ENCODE measurements around the gene CIROP. TPM values are rescaled to one million over a fixed set of nuclear protein-coding genes. Genes with fewer than 3 reads are reported as not detected.

CIROP gene
- polyA plus RNA-seq, 2 donors, result 0.01 TPM; not detected in 1

- H3K4me1 ChIP-seq (ENCODE audit: control insufficient read depth in 2 of 2, insufficient read depth in 2 of 2, low read length in 1 of 2), result peaks cover 11 to 12% of the 10 kb centered on the region in 2 donors
- no peaks in the 10 kb centered on the region for H3K27me3 ChIP-seq (ENCODE audit: control insufficient read depth in 1 of 2, insufficient read depth in 2 of 2, low read length in 2 of 2)
- no peak overlapping the region for H3K4me3 ChIP-seq (ENCODE audit: low read depth in 1 of 2, low read length in 2 of 2)
- WGBS, 2 donors, result 75 to 81% methylated on average over 1 of the region's 1 CpG
- H3K27ac ChIP-seq (ENCODE audit: low read depth in 2 of 2, low read length in 1 of 2), result no peak overlapping the region
- H3K36me3 ChIP-seq (ENCODE audit: control insufficient read depth in 2 of 2, insufficient read depth in 2 of 2, low read length in 1 of 2), result peaks cover 4 to 9% of the 10 kb centered on the region in 2 donors
- no peaks in the 10 kb centered on the region for H3K9me3 ChIP-seq (ENCODE audit: control insufficient read depth in 2 of 2, insufficient read depth in 1 of 2, low read depth in 1 of 2, low read length in 1 of 2)
These were observed 39.1 kb upstream of the CIROP start for GRCh38 chr14:23143911-23144310.

DNA sequence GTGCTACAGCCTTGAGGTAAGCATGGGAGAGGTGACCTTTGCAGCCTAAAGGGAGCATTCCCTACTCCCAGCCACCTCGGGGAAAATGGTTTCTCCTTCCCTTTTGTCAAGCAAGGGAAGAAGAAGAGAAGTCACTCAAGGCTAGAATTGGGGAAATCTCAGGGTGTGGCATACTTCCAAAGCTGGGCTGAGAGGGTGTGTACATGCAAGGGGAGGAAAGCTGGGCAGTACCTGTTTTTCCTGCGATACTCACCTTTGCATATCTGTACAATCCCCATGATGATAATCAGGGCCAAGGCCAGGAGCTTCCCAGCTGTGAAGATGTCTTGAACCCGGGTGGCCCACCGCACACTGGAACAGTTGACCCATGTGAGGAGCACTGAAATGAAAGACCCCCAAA, 38.0 kb upstream of the CIROP start:
- peak overlapping the region; percentile 16 to 69 for H3K27ac ChIP-seq (ENCODE audit: low read depth in 2 of 2, low read length in 1 of 2)
- H3K4me1 ChIP-seq (ENCODE audit: control insufficient read depth in 2 of 2, insufficient read depth in 2 of 2, low read length in 1 of 2), result peaks cover 12% of the 10 kb centered on the region in 2 donors
- H3K36me3 ChIP-seq (ENCODE audit: control insufficient read depth in 2 of 2, insufficient read depth in 2 of 2, low read length in 1 of 2), result peaks cover 4 to 11% of the 10 kb centered on the region in 2 donors
- H3K4me3 ChIP-seq (ENCODE audit: low read depth in 1 of 2, low read length in 2 of 2), result no peak overlapping the region
- no peaks in the 10 kb centered on the region for H3K9me3 ChIP-seq (ENCODE audit: control insufficient read depth in 2 of 2, insufficient read depth in 1 of 2, low read depth in 1 of 2, low read length in 1 of 2)
- no peaks in the 10 kb centered on the region for H3K27me3 ChIP-seq (ENCODE audit: control insufficient read depth in 1 of 2, insufficient read depth in 2 of 2, low read length in 2 of 2)
- WGBS, 2 donors, result 57 to 66% methylated on average over 4 of the region's 4 CpGs

DNA sequence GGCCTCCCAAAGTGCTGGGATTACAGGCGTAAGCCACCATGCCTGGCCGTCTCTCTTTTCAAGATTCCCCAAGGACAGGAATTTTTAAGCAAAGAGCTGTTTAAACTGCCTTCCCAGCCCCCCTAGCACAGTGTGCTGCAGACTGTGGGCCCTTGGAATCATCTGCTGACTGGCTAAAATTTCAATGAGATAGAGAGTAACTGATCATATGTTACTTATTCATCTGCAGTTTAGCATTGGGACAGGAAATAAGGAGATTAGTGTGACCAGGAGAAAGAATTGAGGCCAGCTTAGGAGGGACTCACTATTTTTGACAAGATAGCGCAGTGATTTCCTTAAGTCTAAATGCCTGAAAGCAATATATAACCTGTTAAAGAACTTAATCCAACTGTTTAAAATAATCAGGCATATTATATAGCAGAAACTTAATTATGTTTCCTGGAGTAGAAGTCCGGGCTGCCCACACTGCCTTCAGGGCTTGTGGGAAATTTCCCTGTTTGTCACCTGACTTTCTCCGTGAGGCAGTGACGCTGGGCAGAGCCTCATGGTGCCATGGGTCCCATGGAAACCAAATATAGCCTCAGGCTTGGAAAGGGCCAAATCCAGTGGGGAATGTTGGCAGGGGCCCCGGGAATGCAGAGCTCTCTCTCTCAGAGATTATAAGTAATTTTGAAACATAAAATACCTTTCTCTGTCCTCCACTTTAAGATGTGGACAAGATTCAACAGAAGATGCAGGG, 37.1 kb upstream of the CIROP start:
- WGBS, 2 donors, result 48 to 60% methylated on average over 7 of the region's 7 CpGs

DNA sequence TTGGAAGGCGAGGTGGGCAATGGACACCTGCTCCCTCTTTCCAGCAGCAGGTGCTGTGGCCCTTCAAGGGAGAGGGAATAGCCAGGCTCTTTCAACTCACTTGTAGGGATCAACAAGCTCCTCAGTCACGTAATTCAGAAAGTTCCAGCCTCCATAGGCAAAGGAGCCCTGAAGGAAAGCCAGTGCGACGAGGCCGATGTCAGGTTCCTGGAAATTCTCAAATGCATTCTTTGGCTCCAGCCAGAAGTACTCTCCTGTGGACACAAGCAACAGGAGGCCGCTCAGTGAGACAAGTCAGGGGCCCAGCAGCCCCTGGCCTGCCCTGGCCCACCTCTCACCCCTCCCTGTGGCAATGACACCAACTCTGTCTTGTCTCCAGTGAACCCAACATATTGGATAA, 35.6 kb upstream of the CIROP start:
- Histone ChIP-seq H3K4me3 (ENCODE audit: low read depth in 1 of 2, low read length in 2 of 2) (no peak overlapping the region), H3K4me1 (ENCODE audit: control insufficient read depth in 2 of 2, insufficient read depth in 2 of 2, low read length in 1 of 2) (peaks cover 6 to 16% of the 10 kb centered on the region in 2 donors), H3K27ac (ENCODE audit: low read depth in 2 of 2, low read length in 1 of 2) (no peak overlapping the region), H3K27me3 (ENCODE audit: control insufficient read depth in 1 of 2, insufficient read depth in 2 of 2, low read length in 2 of 2) (no peaks in the 10 kb centered on the region), H3K9me3 (ENCODE audit: control insufficient read depth in 2 of 2, insufficient read depth in 1 of 2, low read depth in 1 of 2, low read length in 1 of 2) (no peaks in the 10 kb centered on the region), H3K36me3 (ENCODE audit: control insufficient read depth in 2 of 2, insufficient read depth in 2 of 2, low read length in 1 of 2) (peaks cover 9 to 20% of the 10 kb centered on the region in 2 donors)
- 87 to 89% methylated on average over 6 of the region's 6 CpGs for WGBS, 2 donors

More for the DNA sequence above, 37.1 kb upstream of the CIROP start:
- H3K27me3 ChIP-seq (ENCODE audit: control insufficient read depth in 1 of 2, insufficient read depth in 2 of 2, low read length in 2 of 2), result no peaks in the 10 kb centered on the region
- H3K36me3 ChIP-seq (ENCODE audit: control insufficient read depth in 2 of 2, insufficient read depth in 2 of 2, low read length in 1 of 2), result peaks cover 5 to 11% of the 10 kb centered on the region in 2 donors
- H3K9me3 ChIP-seq (ENCODE audit: control insufficient read depth in 2 of 2, insufficient read depth in 1 of 2, low read depth in 1 of 2, low read length in 1 of 2), result no peaks in the 10 kb centered on the region
- H3K4me3 ChIP-seq (ENCODE audit: low read depth in 1 of 2, low read length in 2 of 2), result no peak overlapping the region
- H3K4me1 ChIP-seq (ENCODE audit: control insufficient read depth in 2 of 2, insufficient read depth in 2 of 2, low read length in 1 of 2), result peaks cover 10 to 16% of the 10 kb centered on the region in 2 donors
- peak overlapping the region in 1 of 2 donors; percentile 43 for H3K27ac ChIP-seq (ENCODE audit: low read depth in 2 of 2, low read length in 1 of 2)

DNA sequence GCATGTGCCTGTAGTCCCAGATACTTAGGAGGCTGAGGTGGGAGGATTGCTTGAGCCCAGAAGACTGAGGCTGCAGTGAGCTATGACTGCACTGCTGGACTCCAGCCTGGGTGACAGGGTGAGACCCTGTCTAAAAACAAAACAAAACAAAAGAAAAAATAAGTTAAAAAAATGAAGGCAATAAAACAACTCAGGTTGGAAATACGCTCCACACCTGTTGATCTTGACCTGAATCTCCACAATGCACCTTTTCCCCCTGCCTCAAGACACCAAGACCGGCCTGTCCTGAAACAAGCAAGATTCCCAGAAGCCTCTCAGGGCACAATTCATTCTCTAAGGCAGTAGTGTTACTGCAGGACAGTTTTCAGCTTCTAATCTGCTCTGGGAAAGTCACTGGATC, 35.1 kb upstream of the CIROP start:
- no peak overlapping the region for H3K27ac ChIP-seq (ENCODE audit: low read depth in 2 of 2, low read length in 1 of 2)
- no peaks in the 10 kb centered on the region for H3K9me3 ChIP-seq (ENCODE audit: control insufficient read depth in 2 of 2, insufficient read depth in 1 of 2, low read depth in 1 of 2, low read length in 1 of 2)
- H3K4me1 ChIP-seq (ENCODE audit: control insufficient read depth in 2 of 2, insufficient read depth in 2 of 2, low read length in 1 of 2), result peaks cover 6 to 16% of the 10 kb centered on the region in 2 donors
- H3K27me3 ChIP-seq (ENCODE audit: control insufficient read depth in 1 of 2, insufficient read depth in 2 of 2, low read length in 2 of 2), result no peaks in the 10 kb centered on the region
- peaks cover 9 to 20% of the 10 kb centered on the region in 2 donors for H3K36me3 ChIP-seq (ENCODE audit: control insufficient read depth in 2 of 2, insufficient read depth in 2 of 2, low read length in 1 of 2)
- H3K4me3 ChIP-seq (ENCODE audit: low read depth in 1 of 2, low read length in 2 of 2), result no peak overlapping the region
- WGBS, 2 donors, result 95 to 100% methylated on average over 2 of the region's 2 CpGs

GRCh38 chr14:23137813-23138535, 33.2 kb upstream of the CIROP start:
- Histone ChIP-seq H3K36me3 (ENCODE audit: control insufficient read depth in 2 of 2, insufficient read depth in 2 of 2, low read length in 1 of 2) (peaks cover 9 to 20% of the 10 kb centered on the region in 2 donors), H3K27ac (ENCODE audit: low read depth in 2 of 2, low read length in 1 of 2) (peak overlapping the region; percentile 75 to 81), H3K27me3 (ENCODE audit: control insufficient read depth in 1 of 2, insufficient read depth in 2 of 2, low read length in 2 of 2) (no peaks in the 10 kb centered on the region), H3K4me3 (ENCODE audit: low read depth in 1 of 2, low read length in 2 of 2) (no peak overlapping the region), H3K4me1 (ENCODE audit: control insufficient read depth in 2 of 2, insufficient read depth in 2 of 2, low read length in 1 of 2) (peaks cover 2 to 12% of the 10 kb centered on the region in 2 donors), H3K9me3 (ENCODE audit: control insufficient read depth in 2 of 2, insufficient read depth in 1 of 2, low read depth in 1 of 2, low read length in 1 of 2) (no peaks in the 10 kb centered on the region)
- 55 to 57% methylated on average over 6 of the region's 6 CpGs for WGBS, 2 donors

- no peaks in the 10 kb centered on the region for H3K9me3 ChIP-seq (ENCODE audit: control insufficient read depth in 2 of 2, insufficient read depth in 1 of 2, low read depth in 1 of 2, low read length in 1 of 2)
- 59 to 73% methylated on average over 11 of the region's 11 CpGs for WGBS, 2 donors
- H3K27ac ChIP-seq (ENCODE audit: low read depth in 2 of 2, low read length in 1 of 2), result peak overlapping the region in 1 of 2 donors; percentile 81
- H3K36me3 ChIP-seq (ENCODE audit: control insufficient read depth in 2 of 2, insufficient read depth in 2 of 2, low read length in 1 of 2), result peaks cover 9 to 20% of the 10 kb centered on the region in 2 donors
- no peak overlapping the region for H3K4me3 ChIP-seq (ENCODE audit: low read depth in 1 of 2, low read length in 2 of 2)
- H3K27me3 ChIP-seq (ENCODE audit: control insufficient read depth in 1 of 2, insufficient read depth in 2 of 2, low read length in 2 of 2), result no peaks in the 10 kb centered on the region
- H3K4me1 ChIP-seq (ENCODE audit: control insufficient read depth in 2 of 2, insufficient read depth in 2 of 2, low read length in 1 of 2), result peaks cover 0 to 7% of the 10 kb centered on the region in 2 donors
These were observed 32.5 kb upstream of the CIROP start for GRCh38 chr14:23137192-23137812.

DNA sequence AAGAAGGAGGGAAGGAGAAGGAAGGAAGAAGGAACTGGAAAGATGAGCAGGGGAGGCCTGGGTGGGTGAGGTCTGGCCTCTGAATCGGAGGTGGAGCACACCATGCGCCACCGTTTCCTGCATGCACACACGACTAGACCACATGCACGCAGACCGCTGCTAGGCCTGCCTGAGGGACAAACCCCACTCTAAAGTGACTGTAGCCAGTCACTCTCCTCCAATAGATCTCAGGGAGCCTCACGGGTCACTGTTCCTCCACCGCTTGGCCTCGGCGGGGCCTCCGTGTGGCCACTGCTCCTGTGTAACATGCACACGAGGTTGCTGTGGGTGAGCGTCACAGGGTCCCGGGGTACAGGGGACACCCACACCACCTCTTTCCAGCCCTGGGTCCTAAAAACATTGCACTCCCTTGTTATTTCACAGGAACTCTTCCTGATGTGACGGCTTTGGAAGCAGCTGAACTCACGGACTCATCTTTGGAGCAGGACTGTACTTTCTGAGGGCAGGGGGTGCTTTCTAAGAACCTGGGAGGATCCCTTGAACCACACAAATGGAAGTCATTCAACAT, 31.9 kb upstream of the CIROP start:
- H3K27ac ChIP-seq (ENCODE audit: low read depth in 2 of 2, low read length in 1 of 2), result no peak overlapping the region
- H3K9me3 ChIP-seq (ENCODE audit: control insufficient read depth in 2 of 2, insufficient read depth in 1 of 2, low read depth in 1 of 2, low read length in 1 of 2), result no peaks in the 10 kb centered on the region
- H3K36me3 ChIP-seq (ENCODE audit: control insufficient read depth in 2 of 2, insufficient read depth in 2 of 2, low read length in 1 of 2), result peaks cover 9 to 20% of the 10 kb centered on the region in 2 donors
- no peak overlapping the region for H3K4me3 ChIP-seq (ENCODE audit: low read depth in 1 of 2, low read length in 2 of 2)
- H3K27me3 ChIP-seq (ENCODE audit: control insufficient read depth in 1 of 2, insufficient read depth in 2 of 2, low read length in 2 of 2), result no peaks in the 10 kb centered on the region
- peaks cover 0 to 7% of the 10 kb centered on the region in 2 donors for H3K4me1 ChIP-seq (ENCODE audit: control insufficient read depth in 2 of 2, insufficient read depth in 2 of 2, low read length in 1 of 2)
- WGBS, 2 donors, result 94% methylated on average over 16 of the region's 16 CpGs

- H3K27ac ChIP-seq (ENCODE audit: low read depth in 2 of 2, low read length in 1 of 2), result no peak overlapping the region
- no peaks in the 10 kb centered on the region for H3K9me3 ChIP-seq (ENCODE audit: control insufficient read depth in 2 of 2, insufficient read depth in 1 of 2, low read depth in 1 of 2, low read length in 1 of 2)
- no peak overlapping the region for H3K4me3 ChIP-seq (ENCODE audit: low read depth in 1 of 2, low read length in 2 of 2)
- H3K4me1 ChIP-seq (ENCODE audit: control insufficient read depth in 2 of 2, insufficient read depth in 2 of 2, low read length in 1 of 2), result peaks cover 0 to 12% of the 10 kb centered on the region in 2 donors
- WGBS, 2 donors, result 57 to 68% methylated on average over 8 of the region's 8 CpGs
- H3K36me3 ChIP-seq (ENCODE audit: control insufficient read depth in 2 of 2, insufficient read depth in 2 of 2, low read length in 1 of 2), result peaks cover 5 to 13% of the 10 kb centered on the region in 2 donors
- no peaks in the 10 kb centered on the region for H3K27me3 ChIP-seq (ENCODE audit: control insufficient read depth in 1 of 2, insufficient read depth in 2 of 2, low read length in 2 of 2)
These were observed 28.2 kb upstream of the CIROP start for GRCh38 chr14:23132970-23133369.
